Midbrain (tissue), 1 donor: Measurements from ENCODE around the gene DPCD.
A peak's percentile ranks its signal among the peaks of the same experiment; 100 is the strongest.

Experiments used
- DNase-seq: peaks from one replicate; lab custom pipeline; 2025; lab: John Stamatoyannopoulos, UW

DPCD gene

GRCh38 chr10:101567165-101568006 lies 20.7 kb upstream of the DPCD start:
- DNase-seq, result no peak

GRCh38 chr10:101568054-101568745 lies 19.9 kb upstream of the DPCD start:
- no peak for DNase-seq

- DNase-seq, result no peak
These were observed 18.8 kb upstream of the DPCD start for GRCh38 chr10:101569323-101569621.

GRCh38 chr10:101569622-101570427 lies 18.3 kb upstream of the DPCD start:
- peak; percentile 70 for DNase-seq

DNA sequence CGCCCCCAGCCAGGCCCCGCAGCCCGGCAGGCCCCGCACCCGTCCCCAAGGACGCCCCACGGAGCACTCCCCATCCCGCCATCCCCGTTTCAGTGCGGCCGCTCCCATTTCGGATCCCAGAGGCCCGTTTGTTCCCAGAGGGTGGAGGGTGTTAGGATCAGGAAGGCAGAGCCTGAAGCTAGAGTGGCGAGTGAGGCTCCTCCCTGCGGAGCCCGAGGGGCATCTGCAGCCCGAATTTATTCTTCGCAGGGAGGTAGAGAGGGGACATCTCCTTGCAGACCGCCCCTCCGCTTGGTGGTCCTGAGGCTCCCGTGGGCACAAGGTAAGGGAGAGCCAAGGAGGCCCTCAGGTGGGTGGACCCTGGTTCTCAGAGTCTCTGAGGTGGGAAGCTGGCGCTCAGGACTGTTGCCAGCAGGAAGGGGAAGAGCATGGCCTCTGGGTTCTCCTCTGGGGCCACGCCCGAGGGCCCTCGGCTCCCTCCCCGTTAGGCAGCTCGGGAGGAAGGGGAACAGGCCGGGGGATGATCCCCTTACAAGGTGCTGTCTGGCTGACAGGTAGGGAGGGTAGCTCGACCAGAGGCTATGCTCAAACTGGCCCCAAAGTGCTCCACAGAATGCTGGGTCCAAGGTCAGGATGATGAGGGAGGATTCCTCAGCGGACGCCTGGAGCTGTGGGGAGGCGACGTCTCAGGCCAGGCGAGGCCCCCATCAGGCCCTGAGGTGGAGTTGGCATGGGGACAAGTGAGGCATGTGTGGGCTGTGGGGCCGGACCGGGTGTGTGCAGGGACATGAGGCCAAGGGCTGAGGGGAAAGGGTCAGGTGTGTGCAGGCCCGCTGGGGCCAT lies 17.5 kb upstream of the DPCD start:
- DNase-seq, result no peak

DNA sequence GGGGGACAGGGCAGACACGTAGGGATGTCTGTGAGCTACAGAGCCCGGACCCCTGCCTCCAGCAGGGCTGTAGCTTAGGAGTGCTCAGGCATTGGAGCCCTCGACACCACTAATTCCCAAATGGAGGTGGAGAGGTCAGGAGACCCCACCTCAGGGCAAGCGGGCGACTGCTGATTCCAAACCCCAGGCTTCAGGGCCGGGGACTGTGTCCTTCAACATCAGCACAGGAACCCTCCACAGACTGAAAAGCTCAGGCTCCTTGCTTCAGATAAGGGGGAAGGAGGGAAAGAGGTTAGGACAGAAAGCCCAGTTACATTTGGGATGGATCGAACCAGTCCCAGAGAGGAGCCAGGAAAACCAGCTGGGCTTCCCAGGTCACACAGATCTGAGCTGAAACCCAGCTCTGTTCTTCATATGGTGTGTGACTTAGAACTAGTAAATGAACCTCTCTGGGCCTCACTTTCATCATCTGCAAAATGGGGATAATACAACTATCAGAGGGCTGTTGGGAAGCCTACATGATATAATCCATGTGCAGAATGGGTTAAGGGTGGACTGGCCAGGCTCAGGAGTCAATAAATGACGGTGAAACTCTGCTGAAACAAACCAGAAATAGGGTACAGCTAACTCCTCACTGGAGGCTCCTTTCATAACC lies 16.7 kb upstream of the DPCD start:
- no peak for DNase-seq

- DNase-seq, result no peak
These were observed 16.0 kb upstream of the DPCD start for GRCh38 chr10:101572126-101572525.

GRCh38 chr10:101572785-101573184 lies 15.3 kb upstream of the DPCD start:
- no peak for DNase-seq

DNA sequence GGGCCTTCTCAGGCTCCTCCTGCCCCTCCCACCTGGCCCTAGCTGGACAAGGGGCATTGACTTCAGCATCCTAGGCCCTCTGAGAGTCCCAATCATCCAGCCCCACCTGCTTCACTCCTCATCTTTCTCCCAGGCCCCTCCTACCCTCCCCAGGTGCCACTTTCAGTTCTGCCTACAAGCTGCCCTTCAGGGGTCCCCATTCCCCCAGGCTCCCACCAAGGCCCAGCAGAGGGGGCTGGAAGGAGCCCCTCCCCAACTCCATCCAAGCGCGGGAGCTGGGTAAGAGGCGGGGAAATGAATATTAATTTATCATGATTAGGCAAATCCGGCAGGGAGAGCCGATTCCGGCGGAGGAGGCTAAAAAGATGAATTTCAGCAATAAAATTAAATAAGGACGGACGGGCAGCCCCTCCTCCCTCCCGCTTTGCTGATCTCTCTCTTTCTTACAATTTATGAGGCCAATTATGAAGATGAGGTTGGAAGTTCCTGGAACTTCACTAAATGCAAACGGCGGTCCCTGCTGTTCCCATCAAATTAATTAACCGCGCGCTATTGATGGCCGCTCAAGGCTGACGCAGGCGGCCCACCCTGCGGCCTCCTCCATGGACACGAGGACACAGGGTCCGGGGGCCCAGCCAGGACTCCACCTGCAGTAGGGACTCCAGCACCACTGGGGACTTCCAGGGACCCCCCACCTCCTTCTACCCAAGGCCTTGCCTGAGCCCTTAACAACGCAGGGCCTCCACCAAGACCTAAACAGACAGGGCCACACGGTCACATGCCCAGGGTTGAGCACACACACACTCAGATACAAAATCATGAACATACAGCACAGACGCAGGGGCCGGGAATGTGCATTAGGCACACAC lies 14.0 kb upstream of the DPCD start:
- no peak for DNase-seq

- no peak for DNase-seq
These were observed 13.0 kb upstream of the DPCD start for GRCh38 chr10:101575091-101575490.

DNA sequence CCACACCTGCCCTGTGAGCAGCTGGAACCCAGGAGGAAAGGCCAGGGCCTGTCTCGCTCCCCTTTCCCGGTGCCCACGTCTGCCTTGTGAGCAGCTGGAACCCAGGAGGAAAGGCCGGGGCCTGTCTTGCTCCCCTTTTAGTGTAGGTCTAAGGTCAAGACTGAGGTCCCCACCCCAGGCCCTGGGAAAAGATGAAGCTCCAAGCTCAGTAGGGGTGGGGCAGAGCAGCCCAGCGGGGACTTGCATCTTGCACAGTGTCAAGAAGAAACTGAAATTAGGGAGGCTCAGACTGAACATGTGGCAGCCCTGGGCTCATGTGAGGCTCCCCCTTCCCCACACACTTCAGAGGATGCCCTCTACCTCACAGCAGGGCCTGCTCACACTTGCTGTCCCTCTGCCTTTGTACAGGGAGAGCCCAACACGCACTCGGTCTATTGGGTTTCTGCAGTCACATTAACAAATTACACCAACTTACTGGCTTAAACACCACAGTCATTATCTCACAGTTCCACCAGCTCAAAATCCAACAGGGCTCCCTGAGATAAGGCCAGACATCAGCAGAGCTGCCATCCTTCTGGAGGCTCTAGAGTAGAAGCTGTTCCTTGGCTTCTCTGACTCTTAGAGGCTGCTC lies 12.4 kb upstream of the DPCD start:
- DNase-seq, result no peak

GRCh38 chr10:101576211-101576863 lies 11.8 kb upstream of the DPCD start:
- no peak for DNase-seq

DNA sequence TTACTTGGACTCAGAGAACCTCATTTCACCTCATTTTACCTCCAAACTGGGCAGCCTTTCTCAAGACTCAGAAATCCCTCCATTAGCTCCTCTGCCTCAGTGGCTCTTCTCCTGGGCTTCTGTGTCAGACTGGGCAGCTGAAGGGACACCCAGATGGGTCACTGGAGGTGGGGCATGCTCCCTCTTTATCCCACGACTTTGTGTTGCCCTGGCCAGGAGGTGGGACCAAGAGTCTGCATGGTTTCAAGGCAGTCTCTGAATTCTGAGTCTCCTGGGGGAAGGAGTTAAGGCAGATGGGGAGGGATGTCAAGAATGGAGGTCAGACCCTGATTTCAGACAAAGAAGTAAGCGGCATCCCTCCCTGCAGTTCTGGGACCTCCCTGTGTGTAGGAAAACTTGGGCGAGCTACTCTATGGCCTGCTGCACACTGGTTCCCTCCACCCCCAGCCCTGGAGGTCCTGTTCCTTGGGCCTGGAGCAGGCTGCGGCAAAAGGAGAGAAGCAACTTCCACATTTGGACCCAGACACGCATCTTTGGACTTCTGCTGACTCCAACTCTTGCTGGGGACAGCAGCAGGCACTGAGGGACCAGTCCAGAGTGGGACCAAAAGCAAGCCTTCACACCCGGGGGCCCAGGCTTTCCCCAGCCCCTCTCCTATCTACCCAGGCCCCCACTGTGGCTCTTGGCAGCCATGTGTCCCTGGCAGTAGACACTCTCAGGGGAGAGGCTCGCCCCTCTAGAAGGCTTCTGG lies 10.8 kb upstream of the DPCD start:
- DNase-seq, result no peak

DNA sequence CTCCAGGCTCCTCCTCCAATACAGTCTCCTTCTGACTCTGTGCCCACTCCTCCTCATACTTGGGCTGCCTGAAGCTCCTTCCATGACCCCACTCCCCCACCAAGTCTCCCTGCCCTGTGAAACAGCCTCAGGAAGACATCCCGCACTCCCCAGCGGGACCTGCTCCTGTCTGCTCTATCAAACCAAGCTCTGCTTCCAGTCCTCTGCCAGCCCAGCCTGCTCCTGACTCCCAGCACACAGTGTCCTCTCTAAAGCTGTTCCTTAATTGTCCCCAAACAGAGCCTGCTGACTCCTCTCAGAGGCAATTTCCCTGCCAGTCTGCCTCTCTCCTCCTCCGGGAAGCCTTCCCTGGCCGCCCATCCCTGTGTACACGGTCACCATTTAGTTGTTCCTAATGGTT lies 9.9 kb upstream of the DPCD start:
- DNase-seq, result no peak

DNA sequence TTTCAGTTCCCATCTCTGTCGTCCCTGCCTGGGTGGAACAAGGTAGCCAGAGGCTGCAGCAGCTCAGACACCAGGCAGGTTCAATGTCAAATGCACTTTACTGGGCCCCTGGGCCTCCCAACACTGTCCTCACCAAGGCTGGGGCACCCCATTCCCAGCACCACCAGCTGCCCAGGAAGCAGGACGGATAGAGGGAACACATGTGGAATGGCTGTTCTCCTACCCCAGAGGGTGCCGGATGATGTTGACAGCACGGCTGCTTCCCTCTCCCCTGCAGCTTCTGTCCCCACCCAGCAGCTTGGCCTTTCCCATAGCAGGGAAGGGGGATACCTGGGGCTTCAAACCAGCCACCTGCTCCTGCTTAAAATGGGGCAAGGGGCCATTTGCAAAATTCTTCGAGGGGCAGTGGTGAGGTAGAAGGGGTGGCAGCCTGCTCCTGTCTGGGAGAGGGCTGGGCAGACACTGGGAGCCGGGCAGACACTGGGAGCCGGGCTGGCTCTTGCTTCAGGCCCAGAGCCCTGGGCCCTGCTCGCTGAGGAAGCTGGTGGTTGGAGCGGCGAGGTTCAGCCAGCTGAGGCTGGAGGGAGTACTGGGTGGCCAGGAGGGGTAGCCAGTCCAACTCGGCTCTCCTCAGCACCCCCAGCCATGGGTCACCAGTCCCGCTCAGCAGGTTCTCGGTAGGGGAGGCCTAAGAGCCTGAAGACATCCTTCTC lies 9.2 kb upstream of the DPCD start:
- no peak for DNase-seq

DNA sequence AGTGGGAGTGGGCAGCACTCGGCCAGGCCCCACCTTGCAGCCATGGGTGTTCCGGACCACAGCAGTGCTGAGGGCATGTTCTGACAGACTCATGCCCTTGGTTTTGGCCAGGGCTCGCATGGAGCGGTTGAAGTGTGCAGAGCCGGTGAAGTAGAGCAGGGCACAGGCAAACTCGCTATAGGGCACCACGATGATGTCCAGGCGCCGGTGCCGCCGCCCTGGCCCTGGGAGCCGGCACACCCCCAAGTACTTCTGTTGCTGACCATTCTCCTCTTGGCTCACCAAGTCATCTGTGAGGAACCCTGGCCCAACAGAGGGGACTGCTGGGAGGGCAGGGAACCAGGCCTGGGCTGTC lies 8.6 kb upstream of the DPCD start:
- no peak for DNase-seq

- no peak for DNase-seq
These were observed 7.4 kb upstream of the DPCD start for GRCh38 chr10:101580486-101581399.
